HCT116 (cell line): ENCODE results near the gene PTPN4. TPM values are rescaled to one million over a fixed set of nuclear protein-coding genes. Genes with fewer than 3 reads are reported as not detected.

Source experiments
- ATAC-seq: fragments of 200-7000 bp; cut with Tn5 transposase; 2 replicates; pipeline ENCODE4 v1.9.1; 2020; ENCODE audit warnings: mild to moderate bottlenecking, moderate library complexity
- BruUV-seq: library from RNA; stranded (reverse); fragments of 400-500 nt; replicated peaks from 2 replicates; lab custom pipeline; 2021; lab: Mats Ljungman, UMichigan
- CTCF ChIA-PET: fragments of 300-600 bp; sonication (Branson Sonifier 250); formaldehyde crosslinking; loops from one replicate; lab custom pipeline; 2021; ENCODE audit warnings: antibody characterized with exemption; lab: Charles Lee
- POLR2A ChIA-PET: fragments of 300-600, 350-600 bp; sonication (Branson Sonifier 250); formaldehyde crosslinking; loops from one replicate; lab custom pipeline; 2021; ENCODE audit warnings: antibody characterized with exemption; lab: Charles Lee
- RAD21 ChIA-PET, 2 experiments: fragments of 300-600 bp; sonication (Branson Sonifier 250); formaldehyde crosslinking; loops; one replicate each; lab custom pipeline; 2023; ENCODE audit warnings: low total read pairs in 2 of 2; ENCODE audit not compliant: uncharacterized antibody in 2 of 2, unreplicated experiment in 2 of 2, low non-redundant PET in 1 of 2; lab: Charles Lee
- DNase-seq: peaks from one replicate; pipeline ENCODE4 v3.0.0-alpha.2; 2010; ENCODE audit warnings: low read depth, low spot score
- H2AFZ ChIP-seq: fragments of 200-600 bp; shearing (Covaris generic), sonication (generic); 2 replicates; pipeline ENCODE4 v1.6.1; 2017; ENCODE audit warnings: low read depth, mixed run types, mixed read lengths, antibody characterized with exemption, low read length; ENCODE audit not compliant: poor library complexity, severe bottlenecking
- H3K27ac ChIP-seq: 2 replicates; pipeline ENCODE4 v1.5.1; 2012; ENCODE audit warnings: low read depth, low read length
- H3K27me3 ChIP-seq: fragments of 200-600 bp; sonication (generic); 2 replicates; pipeline ENCODE4 v1.6.1; 2016; ENCODE audit warnings: mixed run types, low read length, mixed read lengths; ENCODE audit not compliant: insufficient read depth
- H3K36me3 ChIP-seq, 2 experiments: fragments of 200-500 bp in 1 of 2; fragments of 200-600 bp in 1 of 2; sonication (Bioruptor generic) in 1 of 2; sonication (generic) in 1 of 2; 2 replicates each; pipeline versions ENCODE4 v1.5.1 to v1.6.1; 2014 to 2016; ENCODE audit warnings: low read length in 2 of 2, inconsistent platforms in 1 of 2, mixed read lengths in 1 of 2, mixed run types in 1 of 2; ENCODE audit not compliant: insufficient read depth in 2 of 2, control insufficient read depth in 1 of 2
- H3K4me1 ChIP-seq, 2 experiments: fragments of 200-600 bp in 1 of 2; sonication (generic) in 1 of 2; 2 replicates each; pipeline versions ENCODE4 v1.5.1 to v1.6.1; 2012 to 2017; ENCODE audit warnings: low read length in 2 of 2, inconsistent platforms in 1 of 2, mild to moderate bottlenecking in 1 of 2, mixed read lengths in 1 of 2, mixed run types in 1 of 2, moderate library complexity in 1 of 2; ENCODE audit not compliant: insufficient read depth in 2 of 2, control insufficient read depth in 1 of 2
- H3K4me2 ChIP-seq: fragments of 200-600 bp; sonication (generic); 2 replicates; pipeline ENCODE4 v1.6.1; 2017; ENCODE audit warnings: mixed run types, low read length, mixed read lengths
- H3K4me3 ChIP-seq, 2 experiments: fragments of 200-600 bp in 1 of 2; sonication (generic) in 1 of 2; replicated peaks in 1 of 2; 2 replicates each; pipeline ENCODE4 v1.5.1; 2011 to 2016; ENCODE audit warnings: low read length in 2 of 2, control low read depth in 1 of 2, low read depth in 1 of 2, mild to moderate bottlenecking in 1 of 2, mixed read lengths in 1 of 2, mixed run types in 1 of 2
- H3K79me2 ChIP-seq: fragments of 200-600 bp; sonication (generic); 2 replicates; pipeline ENCODE4 v1.6.1; 2017; ENCODE audit warnings: mild to moderate bottlenecking, mixed run types, low read length, moderate library complexity, mixed read lengths; ENCODE audit not compliant: insufficient read depth
- H3K9ac ChIP-seq: fragments of 200-600 bp; sonication (generic); 2 replicates; pipeline ENCODE4 v1.6.1; 2016; ENCODE audit warnings: low read length, mixed read lengths
- H3K9me2 ChIP-seq: fragments of 200-600 bp; sonication (generic), shearing (Covaris generic); 2 replicates; pipeline ENCODE4 v1.6.1; 2017; ENCODE audit warnings: mixed run types, mild to moderate bottlenecking, moderate library complexity; ENCODE audit not compliant: insufficient read depth
- H3K9me3 ChIP-seq, 2 experiments: fragments of 200-500 bp in 1 of 2; fragments of 200-600 bp in 1 of 2; sonication (Bioruptor generic) in 1 of 2; sonication (generic) in 1 of 2; 2 replicates each; pipeline ENCODE4 v1.6.1; 2014 to 2017; ENCODE audit warnings: low read length in 2 of 2, mixed read lengths in 2 of 2, inconsistent platforms in 1 of 2, low read depth in 1 of 2, mild to moderate bottlenecking in 1 of 2, mixed run types in 1 of 2, moderate library complexity in 1 of 2; ENCODE audit not compliant: control insufficient read depth in 1 of 2, insufficient read depth in 1 of 2
- H4K20me1 ChIP-seq: fragments of 200-600 bp; sonication (generic), shearing (Covaris generic); 2 replicates; pipeline ENCODE4 v1.6.1; 2017; ENCODE audit warnings: mixed run types, mild to moderate bottlenecking, moderate library complexity; ENCODE audit not compliant: insufficient read depth
- ATF3 ChIP-seq: IDR thresholded peaks from 2 replicates; pipeline ENCODE4 v1.6.1; 2012
- CBX3 ChIP-seq: IDR thresholded peaks from 2 replicates; pipeline ENCODE4 v1.6.1; 2012; ENCODE audit warnings: low read depth
- CEBPB ChIP-seq: IDR thresholded peaks from 2 replicates; pipeline ENCODE4 v1.6.1; 2012; ENCODE audit warnings: low read depth
- CTCF ChIP-seq, 3 experiments: fragments of 200-600 bp in 1 of 3; sonication (generic) in 1 of 3; IDR thresholded peaks in 2 of 3; conservative IDR thresholded peaks in 1 of 3; 2 replicates each; pipeline ENCODE4 v1.5.1; 2012 to 2017; ENCODE audit warnings: low read depth in 2 of 3, low read length in 2 of 3, antibody characterized with exemption in 1 of 3, borderline replicate concordance in 1 of 3, control low read depth in 1 of 3, mild to moderate bottlenecking in 1 of 3, mixed read lengths in 1 of 3, mixed run types in 1 of 3, moderate library complexity in 1 of 3; ENCODE audit not compliant: insufficient read depth in 1 of 3
- EGR1 ChIP-seq: IDR thresholded peaks from 2 replicates; pipeline ENCODE4 v1.6.1; 2012; ENCODE audit warnings: low read depth
- EZH2 ChIP-seq: fragments of 200-600 bp; sonication (generic); IDR thresholded peaks from 2 replicates; pipeline ENCODE4 v1.6.1; 2017; ENCODE audit warnings: antibody characterized with exemption, mixed run types
- EZH2phosphoT487 ChIP-seq: fragments of 200-600 bp; IDR thresholded peaks from 2 replicates; pipeline ENCODE4 v1.6.1; 2018; ENCODE audit warnings: antibody characterized with exemption, borderline replicate concordance
- FOSL1 ChIP-seq: IDR thresholded peaks from 2 replicates; pipeline ENCODE4 v1.6.1; 2012; ENCODE audit warnings: low read depth
- POLR2AphosphoS5 ChIP-seq: IDR thresholded peaks from 2 replicates; pipeline ENCODE4 v1.6.1; 2011; ENCODE audit warnings: mild to moderate bottlenecking, low read depth, low read length, moderate library complexity
- RAD21 ChIP-seq: IDR thresholded peaks from 2 replicates; pipeline ENCODE4 v1.6.1; 2012; ENCODE audit warnings: low read depth, mild to moderate bottlenecking
- SIN3A ChIP-seq: IDR thresholded peaks from 2 replicates; pipeline ENCODE4 v1.6.1; 2012; ENCODE audit warnings: low read depth
- YY1 ChIP-seq: IDR thresholded peaks from 2 replicates; pipeline ENCODE4 v1.6.1; 2011; ENCODE audit warnings: low read length, low read depth, moderate library complexity, mild to moderate bottlenecking; ENCODE audit not compliant: insufficient replicate concordance; ENCODE audit errors: extremely low read depth
- ZBTB33 ChIP-seq: IDR thresholded peaks from 2 replicates; pipeline ENCODE4 v1.6.1; 2011; ENCODE audit warnings: mild to moderate bottlenecking, low read length, moderate library complexity; ENCODE audit not compliant: insufficient replicate concordance; ENCODE audit errors: extremely low read depth
- ZFX ChIP-seq: fragments of 450-650 bp; IDR thresholded peaks from 2 replicates; pipeline ENCODE4 v1.6.1; 2017
- intact Hi-C: fragments of 100-400 bp; cut with micrococcal nuclease; formaldehyde crosslinking; loops from 2 replicates; pipeline ENCODE4 v1.10.0; 2022
- total RNA-seq: library from RNA; stranded (reverse); gene quantifications from one replicate; pipeline ENCODE4 v1.2.1, GENCODE V29; 2021; ENCODE audit not compliant: unreplicated experiment

The PTPN4 gene
- total RNA-seq, 1 experiment from 2014 or later: 38.4 TPM

- TF ChIP-seq EZH2phosphoT487: no peak
- TF ChIP-seq CTCF (IDR thresholded peaks at IDR 0.05 in 2 of 3, conservative IDR thresholded peaks at IDR 0.05 in 1 of 3; ENCODE audit: borderline replicate concordance in 1 of 3, insufficient read depth in 1 of 3, low read depth in 2 of 3, low read length in 2 of 3): no peak
- TF ChIP-seq YY1: no peak
- no peak for TF ChIP-seq ATF3
- no peak for TF ChIP-seq ZBTB33
- TF ChIP-seq FOSL1: no peak
- no peak for TF ChIP-seq EGR1
- no peak for TF ChIP-seq CBX3
- TF ChIP-seq ZFX: no peak
- TF ChIP-seq CEBPB: no peak
- no peak for TF ChIP-seq POLR2AphosphoS5
- TF ChIP-seq RAD21: no peak
- TF ChIP-seq EZH2: no peak
- no peak for TF ChIP-seq SIN3A
- CTCF ChIA-PET: no interaction called here
- no peaks in the 10 kb centered on the region for H3K27me3 ChIP-seq
- no peak for ATAC-seq
- H3K4me3 ChIP-seq: no peak overlapping the region
- BruUV-seq: no TSS peak
- no peak overlapping the region for H3K9ac ChIP-seq
- H4K20me1 ChIP-seq: no peaks in the 10 kb centered on the region
- H3K27ac ChIP-seq: no peak overlapping the region
- RAD21 ChIA-PET: no interaction called here
- no peak overlapping the region for H3K4me2 ChIP-seq
- H3K9me3 ChIP-seq: no peaks in the 10 kb centered on the region
- no peak for DNase-seq
- H2AFZ ChIP-seq: no peak overlapping the region
- intact Hi-C loops: no loop called here
- POLR2A ChIA-PET: no interaction called here
- no peaks in the 10 kb centered on the region for H3K36me3 ChIP-seq
- no peaks in the 10 kb centered on the region for H3K4me1 ChIP-seq
- H3K79me2 ChIP-seq: no peaks in the 10 kb centered on the region
- no peaks in the 10 kb centered on the region for H3K9me2 ChIP-seq
Observed at GRCh38 chr2:119871725-119872124, 112.0 kb downstream of the PTPN4 start.
